Measurements from ENCODE around the gene TNFSF11.

Gene TNFSF11

DNA sequence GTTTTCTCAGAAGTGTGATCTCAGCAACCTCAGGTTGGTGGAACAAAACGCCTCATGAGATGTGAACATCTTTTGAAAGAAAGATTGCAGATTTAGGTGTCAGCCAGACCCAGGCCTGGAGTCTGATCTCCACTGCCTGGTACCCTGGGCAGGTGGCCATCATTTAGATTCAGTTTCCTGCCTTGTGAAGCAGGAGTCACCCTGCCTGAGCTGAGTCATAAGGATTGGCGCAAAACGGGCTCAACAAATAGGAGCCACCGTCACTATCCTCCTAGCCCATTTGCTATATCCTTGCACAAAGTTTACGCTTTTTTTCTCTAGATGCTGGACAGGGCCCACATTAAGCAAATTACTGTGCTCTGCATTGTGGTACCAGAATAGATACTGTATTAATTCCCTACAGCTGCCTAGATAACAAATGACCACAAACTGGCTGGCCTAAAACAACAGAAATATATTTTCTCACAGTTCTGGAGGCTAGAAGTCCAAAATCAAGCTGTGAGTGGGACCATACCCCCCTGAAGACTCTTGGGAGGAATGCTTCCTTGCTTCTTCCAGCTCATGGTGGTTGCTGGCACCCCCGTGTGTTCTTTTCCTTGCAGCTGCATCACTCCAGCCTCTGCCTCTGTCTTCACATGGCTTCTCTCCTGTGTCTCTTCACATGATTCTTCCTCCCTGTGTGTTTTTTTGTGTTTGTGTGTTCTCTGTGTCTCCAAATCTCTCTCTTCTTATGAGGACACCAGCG lies 38.2 kb downstream of the TNFSF11 start:
- no peak for DNase-seq

DNA sequence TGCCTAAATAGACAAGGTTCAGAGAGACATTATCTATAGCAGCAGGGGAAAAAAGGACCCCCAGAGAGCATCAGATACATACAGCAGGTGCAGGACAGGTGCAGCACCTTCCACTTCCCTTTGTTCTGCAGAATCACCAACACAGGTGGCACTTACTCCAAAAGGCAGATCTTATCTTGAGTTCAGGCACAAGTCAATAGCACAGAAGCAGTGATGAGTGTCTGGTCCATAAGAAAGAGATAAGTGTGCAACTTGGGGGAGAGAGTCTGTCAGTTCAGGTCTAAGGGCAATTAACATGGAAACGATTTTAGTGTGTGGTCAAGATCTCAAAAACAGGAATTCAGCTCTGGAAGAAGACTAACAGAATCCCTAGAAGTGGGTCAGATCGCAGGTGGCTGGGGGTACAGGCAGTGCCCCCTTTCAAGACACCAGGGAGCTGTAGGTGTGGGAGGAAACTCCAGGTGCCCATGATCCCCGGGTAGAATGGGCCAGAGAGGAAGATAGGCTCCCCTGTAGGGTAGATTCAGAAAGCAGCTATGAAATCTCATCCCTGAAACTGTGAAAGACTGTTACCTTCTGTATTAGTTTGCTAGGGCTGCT lies 40.6 kb downstream of the TNFSF11 start:
- DNase-seq: no peak

DNA sequence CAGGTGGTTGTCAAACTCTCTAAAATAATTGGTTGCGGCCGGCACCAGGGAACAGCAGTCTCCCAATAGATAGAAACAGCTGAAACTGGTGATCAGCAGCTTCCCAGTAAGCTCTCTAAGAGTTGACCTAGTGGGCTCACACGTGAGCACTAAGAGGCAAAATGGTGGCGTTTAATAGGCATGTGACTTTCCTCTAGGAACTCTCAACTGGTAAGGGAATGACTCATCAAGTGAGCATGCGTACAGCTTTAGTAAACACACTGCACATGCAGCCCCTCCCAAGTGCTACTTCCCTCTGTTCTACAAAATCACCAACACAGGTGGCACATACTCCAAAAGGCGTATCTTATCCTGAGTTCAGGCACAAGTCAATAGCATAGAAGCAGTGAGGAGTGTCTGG lies 41.7 kb downstream of the TNFSF11 start:
- DNase-seq: no peak

DNA sequence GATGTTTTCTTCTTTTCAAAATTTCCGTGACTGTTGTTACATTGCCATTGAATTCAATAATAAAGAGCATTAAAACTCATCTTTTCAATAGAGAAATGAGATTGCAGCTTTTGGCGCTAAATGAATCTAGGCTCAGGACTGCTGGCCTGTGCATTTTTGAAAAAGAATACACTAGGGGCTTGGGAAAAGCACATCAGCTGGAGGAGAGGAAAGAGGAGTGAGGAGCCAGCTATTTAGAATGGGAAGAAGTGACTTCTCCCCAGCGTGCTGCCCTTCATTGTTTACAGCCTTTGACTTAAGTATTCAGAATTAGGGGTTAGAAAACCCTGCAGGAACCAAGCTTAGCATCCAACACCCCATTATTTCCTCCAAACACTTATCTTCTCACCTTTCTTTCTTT lies 43.3 kb downstream of the TNFSF11 start:
- no peak for DNase-seq

DNA sequence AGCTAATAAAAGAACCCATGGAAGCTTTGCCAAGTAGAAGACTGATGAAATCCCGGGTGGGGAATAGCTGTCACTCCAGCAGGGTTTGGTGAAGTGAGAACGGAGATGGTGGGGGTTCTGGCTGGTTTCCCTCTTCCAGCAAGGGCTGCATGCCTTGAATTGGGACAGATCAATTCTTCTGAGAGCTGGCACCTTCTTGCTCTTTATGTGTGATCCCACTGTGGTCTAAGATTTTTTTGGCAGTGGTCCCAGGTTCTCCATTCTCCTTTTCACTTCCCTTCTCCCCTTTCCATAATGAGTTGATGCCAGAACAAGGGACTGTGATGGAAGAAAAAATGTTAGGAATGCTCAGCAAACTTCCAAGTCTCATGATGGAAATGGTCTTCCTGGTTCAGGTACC lies 50.0 kb downstream of the TNFSF11 start:
- DNase-seq: no peak

DNA sequence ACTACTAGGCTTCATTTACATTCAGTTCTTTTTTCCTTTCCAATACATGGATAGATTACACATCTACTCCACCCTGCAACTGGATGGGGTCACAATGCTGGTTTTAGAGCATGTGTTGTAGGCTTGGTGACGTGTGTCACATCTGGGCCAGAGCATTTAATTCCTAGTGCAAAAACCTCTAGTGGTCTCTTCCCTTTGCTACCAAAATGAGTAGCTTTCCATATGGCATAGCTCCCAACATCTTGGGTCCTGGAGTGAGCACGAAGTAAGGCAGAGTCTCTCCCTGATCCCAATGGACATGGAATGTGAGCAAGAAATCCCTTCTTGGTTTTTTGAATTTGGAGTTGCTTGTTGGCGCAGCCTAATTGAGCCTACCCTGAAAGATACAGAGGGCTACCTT lies 51.7 kb downstream of the TNFSF11 start:
- DNase-seq: no peak

DNA sequence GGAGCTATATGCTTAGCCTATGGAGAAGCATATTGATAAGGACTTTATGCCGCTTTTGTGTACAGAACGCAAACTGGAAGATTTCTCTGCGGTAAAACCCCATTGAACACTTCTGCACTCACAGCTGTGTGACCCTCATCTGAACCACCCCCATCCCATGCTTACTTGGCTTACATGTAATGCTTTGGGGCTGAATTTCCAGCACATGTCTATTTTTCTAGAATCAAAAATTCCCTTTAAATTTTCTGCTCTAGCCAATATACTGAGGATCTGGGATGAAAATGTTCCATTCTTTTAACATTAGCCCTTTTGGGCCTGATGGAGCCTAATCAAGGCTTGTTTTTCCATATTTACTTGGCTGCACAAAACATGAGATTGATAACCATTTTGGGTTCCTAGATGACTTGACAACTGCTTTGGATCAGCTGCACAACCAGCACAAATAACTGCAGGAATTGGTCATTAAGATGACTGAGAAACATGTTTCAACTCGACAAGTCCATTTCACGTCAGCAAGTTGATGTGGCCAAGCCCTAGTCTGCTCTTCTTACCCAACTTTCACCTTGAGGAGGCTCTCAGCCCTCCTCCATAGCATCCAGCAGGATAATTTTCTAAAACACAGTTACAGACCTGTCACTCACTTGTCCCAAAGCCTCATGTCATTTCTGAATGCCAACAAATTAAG lies 52.4 kb downstream of the TNFSF11 start:
- no peak for DNase-seq

DNA sequence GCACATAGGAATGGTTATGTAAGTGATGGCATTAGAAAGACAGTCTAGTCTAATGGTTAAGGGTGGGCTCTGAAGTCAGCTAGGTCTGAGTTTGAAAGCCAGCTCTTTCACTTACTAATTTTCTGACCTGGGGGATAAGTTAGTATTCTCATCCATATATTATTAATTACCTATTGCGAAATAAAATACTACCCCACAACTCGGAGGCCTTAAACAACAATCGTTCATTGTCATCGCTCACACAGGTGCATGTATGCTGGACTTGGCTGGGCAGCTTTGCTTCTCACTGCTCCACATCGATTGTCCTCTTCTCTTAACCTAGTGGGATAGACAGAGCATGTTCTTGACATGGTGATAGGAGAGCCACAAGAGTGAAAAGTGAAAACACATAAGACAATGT lies 54.7 kb downstream of the TNFSF11 start:
- no peak for DNase-seq

DNA sequence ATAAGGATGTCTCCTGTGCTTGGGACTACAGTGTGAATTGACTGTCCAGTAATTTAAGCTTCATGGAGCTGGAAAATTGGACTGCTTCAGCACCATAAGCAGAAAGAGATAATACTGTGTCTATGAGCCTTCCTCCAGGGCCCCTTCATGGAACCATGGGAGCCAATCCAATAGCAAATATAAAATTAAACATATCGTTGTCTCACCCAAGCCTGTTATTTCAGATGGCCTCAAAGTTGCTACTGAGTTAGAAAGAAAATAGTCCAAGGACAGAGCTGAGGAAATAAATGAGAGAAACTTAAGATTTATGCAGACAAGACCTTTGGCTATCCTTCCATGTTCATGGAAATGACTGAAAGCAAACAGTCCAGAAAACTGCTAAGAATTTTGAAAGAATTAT lies 57.2 kb downstream of the TNFSF11 start:
- no peak for DNase-seq

DNA sequence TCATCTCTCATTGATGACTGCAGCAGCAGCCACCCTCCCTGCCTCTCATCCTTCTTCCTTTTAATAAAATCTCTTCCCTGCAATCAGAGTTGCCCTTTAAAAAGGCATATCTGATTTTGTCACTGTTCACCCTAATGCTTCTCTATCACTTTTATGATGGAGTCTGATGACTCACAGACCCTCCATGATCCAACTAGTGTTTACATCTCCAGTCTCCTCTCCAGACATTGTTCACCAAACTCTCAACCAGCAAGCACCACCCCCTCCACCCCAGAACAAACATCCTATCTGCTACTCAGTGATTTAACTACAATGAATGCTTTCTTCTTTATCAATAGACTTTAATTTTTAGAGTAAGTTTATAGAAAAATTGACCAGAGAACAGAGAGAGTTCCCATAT lies 59.5 kb downstream of the TNFSF11 start:
- DNase-seq: no peak

DNA sequence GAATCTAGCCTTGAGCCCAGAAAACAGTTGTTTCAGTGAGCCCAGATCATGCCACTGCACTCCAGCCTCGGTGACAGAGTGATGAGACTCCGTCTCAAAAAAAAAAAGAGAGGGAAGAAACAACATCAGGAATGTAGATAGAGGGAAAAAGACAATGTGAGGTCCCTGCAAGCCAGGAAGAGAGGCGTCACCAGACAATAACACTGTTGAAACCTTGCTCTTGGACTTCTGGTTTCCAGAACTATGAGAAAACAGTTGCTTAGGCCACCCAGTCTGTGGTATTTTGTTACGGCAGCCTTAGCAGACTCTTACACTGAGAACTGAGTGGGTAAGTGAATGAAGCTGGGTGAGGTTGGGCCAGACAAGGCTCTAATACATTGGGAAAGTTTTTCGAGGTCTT lies 64.1 kb downstream of the TNFSF11 start:
- DNase-seq: no peak

DNA sequence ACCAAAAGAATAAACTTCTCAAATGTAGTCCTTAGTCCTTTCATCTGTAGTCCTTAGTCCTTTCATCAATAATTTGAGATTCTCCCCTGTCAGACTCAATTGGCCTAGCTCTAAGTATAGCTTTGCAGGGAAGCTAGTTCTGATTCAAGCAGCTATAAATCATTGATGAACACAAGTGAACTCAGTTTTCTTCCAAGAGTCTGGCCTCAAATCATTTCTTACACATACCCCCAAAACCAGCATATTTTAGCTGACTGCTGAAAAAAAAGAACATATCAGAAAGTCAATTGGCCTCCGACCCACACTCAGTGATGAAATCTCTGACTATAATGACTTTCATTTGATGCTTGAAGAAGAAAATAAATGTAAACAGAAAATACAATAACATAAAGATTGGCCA lies 64.9 kb downstream of the TNFSF11 start:
- no peak for DNase-seq

DNA sequence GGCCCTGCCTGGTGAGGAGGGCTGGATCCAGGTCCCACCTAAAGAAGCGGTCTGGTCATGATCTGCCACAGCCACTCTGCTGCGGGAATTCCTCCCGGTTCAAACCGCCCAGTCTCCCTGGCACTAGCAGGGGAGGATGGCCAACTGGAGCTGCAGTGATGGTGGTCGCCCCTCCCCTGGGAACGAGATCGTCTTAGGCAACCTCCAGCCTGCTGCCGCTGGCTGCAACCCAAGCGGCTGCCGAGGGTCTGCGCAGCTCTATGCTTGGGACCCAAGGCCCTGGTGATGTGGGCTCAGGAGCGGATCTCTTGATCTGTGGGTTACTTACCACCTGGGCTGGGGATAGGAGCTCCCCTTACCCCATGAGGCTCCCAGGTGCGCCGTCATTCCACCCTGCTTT lies 69.1 kb downstream of the TNFSF11 start:
- DNase-seq: no peak

DNA sequence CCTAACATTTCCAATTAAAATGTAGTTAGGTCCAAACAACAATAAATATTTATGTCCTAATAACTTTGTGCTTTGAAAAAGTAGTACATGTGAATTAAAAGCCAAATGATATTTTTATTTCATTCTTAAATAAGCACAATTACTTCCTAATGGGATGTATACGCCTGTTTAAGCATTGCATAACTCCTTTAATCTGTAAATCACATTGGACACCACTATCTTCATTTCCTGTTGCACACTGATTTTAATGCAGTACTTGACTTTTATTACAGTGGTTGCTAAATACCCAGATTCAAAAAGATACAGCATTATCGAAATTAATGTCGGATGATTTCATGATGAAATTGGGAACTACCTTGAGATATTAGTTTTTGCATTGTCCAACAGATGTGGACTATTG lies 70.9 kb downstream of the TNFSF11 start:
- no peak for DNase-seq

DNA sequence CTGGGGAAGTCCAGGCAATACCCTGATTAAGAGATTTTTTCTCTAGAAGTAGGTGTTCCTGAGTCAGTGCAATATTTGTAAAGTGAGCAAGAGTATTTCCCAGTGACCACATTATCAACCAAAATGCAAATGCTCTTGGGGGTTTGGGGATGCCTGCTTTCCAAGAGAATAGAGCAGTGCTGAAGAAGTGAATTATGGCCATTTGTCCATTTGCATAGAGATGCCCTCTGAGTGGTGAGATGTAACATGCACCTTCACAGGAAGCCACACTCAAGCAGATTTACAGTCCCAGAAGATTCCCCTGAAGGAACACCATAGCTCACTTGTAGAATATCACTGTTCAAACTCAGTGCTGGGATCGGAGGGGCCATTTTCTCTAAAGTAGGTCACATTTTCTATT lies 71.8 kb downstream of the TNFSF11 start:
- no peak for DNase-seq

DNA sequence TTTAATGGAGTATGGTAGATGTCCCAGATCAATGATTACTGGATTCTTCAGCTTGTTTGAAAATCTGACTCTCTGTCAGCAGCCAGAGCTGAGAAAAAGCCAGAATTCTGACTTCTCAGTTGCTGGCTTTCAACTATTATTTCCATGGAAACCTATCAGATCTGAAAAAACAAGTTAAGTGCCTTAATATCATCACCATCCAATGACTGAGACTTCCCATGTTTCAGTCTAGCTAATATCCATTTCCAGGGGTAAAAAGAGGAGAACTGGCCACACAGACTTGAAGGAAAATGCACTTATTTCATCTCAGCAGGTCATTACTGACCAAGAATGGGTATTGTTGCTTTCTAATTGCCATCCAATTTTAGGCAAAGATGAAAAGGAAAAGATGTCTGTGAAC lies 75.2 kb downstream of the TNFSF11 start:
- no peak for DNase-seq

DNA sequence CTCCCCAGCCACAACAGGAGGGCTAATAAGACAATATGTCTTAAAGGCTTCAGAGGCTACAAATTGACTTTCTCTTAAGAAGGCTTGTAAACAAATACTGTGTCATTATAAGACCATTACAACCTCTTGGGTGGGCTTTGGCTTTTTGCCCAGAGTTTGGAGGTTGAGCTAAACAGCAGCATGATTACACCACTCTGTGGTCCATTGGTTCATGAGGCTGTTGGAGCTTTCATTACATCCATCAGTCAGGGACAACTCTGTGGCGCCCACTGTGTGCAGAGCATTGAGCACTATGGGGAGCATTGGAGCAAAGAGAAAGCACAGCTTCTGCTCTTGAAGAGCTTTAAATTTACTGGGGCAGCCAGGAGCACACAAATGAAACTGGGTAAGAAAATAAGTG lies 75.9 kb downstream of the TNFSF11 start:
- DNase-seq: no peak

DNA sequence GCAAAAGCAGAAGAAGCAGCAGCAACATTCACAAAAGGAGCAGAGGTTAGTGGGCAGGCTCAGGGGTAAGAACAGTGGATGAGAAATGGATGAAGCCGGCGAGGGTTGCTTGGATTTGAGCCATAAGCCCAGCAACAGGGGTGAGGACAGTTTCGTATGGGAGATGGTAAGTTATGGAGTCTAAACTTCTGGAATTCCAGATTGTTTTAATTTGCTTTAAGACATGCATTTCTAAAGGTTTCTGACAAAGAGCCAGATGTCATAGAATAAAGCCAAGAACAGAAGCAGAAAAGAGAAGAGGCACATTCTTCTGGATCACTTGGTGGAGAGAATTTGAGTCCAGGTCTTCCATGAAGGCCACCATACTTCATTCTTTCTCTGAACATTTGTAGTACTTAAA lies 76.6 kb downstream of the TNFSF11 start:
- no peak for DNase-seq

DNA sequence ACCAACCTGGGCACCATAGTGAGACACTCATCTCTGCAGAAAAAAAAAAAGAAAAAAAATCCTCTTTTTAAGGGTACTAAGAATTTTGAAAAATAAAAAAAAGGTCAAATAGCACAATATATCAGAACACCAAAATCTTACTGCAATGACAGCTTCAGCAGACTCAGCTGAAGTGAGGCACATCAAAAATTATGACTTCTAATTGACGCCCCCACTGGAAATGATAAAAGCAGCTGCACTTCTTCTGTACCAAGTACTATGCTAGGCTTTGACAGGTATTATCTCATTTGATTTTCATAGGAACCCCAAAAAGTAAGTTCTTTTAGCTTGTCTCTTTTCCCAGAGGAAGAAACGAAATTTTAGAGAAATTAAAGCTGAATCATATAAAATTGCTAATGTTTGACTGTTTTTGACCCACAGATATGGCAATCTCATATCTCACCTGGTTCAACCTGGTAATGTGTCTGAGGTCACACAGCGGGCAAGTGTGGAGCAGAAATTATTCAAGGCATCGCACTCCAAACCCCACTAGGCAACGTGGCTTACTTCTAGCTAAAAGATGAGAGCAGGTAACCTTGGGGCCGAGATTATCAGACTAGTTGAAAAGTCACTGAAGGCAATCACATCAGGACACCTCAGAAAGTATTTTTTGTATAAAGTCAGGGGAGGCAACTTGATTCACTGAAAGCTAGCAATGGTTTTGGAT lies 78.1 kb downstream of the TNFSF11 start:
- DNase-seq: no peak

DNA sequence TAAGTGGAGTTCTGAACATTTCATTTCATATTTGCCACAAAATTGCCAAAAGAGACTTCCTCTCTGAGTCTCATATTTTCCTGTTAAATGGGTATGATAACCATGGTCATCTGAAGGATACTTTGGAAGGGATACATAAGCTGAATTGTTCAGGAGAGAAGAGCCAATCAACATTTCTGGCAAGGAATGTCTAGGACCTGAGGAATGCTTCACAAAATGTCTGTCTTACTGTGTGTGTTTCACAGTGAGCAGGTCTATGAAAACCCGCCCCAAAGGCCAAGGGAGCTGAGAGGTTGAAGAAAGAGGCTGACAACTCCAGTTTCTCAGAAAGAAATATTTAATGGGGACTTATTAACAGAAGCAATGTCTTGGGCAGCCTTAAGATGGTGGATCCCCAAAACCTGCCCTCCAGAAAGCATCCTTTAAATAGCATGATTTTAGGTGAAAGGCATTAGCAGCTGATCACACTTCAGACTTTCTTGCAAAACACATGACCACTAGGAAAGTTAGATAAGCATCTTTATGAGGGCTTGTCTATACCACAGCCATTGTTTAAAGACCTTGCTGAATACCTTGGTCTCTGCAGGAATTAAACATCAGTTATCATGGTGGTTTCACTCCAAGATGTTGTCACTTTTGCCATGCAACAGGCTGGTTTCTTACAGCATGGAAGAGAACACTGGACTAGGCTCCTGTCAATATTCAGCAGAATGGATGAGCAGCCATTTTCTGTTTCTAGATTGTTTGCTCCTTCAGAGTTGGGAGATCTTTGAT lies 78.9 kb downstream of the TNFSF11 start:
- no peak for DNase-seq

DNA sequence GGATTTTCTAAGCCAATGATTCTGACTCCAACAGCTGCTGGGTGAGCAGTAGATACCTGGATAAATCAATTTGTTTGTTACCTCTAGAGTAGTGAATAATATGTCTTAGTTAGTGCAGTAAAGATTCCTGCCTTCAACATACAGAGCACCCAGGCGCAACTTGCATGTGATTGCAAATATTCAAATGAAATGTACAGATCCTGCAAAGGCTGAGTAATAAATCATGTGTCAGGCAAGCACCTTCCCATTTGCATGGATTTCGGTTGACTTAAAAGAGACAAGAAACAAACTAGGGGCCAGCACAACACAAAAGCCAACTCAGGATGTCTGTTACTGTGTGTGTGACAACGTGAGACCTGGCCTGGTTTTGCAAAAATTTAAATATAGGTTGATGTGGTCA lies 79.7 kb downstream of the TNFSF11 start:
- no peak for DNase-seq

DNA sequence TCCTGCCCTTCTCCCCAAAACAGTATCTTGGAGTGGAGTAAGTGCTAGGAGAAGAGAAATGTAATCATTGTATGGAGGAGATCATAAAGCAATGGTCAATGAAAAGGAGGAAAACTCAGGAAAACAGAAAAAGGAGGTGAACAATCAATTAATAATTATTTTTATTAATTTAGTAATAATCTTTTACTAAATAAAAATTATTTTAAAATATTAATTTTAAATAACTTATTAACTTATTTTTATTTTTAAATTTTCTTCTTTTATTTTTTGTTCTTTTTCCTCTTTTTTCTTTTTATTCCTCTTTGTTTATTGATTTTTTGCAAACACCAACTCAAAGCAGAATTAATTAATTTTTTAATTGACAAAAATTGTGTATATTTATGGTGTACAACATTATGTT lies 80.3 kb downstream of the TNFSF11 start:
- DNase-seq: no peak

DNA sequence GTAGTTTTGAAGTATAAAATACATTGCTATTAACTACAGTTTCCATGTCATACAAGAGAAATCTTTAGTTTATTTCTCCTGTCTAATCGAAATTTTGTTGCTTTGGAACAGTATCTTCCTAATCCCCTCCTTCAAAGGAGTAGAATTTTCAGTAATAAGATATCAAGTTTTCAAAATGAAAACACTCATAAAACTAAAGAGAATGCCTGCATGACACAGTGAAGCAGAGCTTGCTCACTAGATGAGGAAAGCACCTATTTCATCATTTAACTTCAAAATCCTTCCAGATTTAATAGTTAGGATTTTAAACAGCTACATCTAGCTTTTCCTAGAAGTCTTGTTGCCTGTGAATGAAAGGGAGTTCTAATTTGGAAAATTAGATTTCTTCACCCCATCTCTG lies 80.8 kb downstream of the TNFSF11 start:
- DNase-seq: no peak

Data from stimulated activated CD4-positive, alpha-beta T cell treated with anti-CD3 and anti-CD28 coated beads, Interleukin-1b, Interleukin-23, amount 100 ng/mL, for 48 hours (primary cell).